ENCODE data around the gene NCBP1. TPM values are rescaled to one million over a fixed set of nuclear protein-coding genes. Genes with fewer than 3 reads are reported as not detected.
"Not testable (repeated sequence)": the region's sequence is repeated elsewhere in the genome, so short reads cannot be mapped to it uniquely, and the experiment has no call there.

The NCBP1 gene
- total RNA-seq (36.5 and 42.9 TPM in 2 replicates), polyA plus RNA-seq (27.1 and 27.9 TPM in 2 replicates), polyA minus RNA-seq (ENCODE audit: low replicate concordance) (8.1 and 10.2 TPM in 2 replicates)
- polyA plus RNA-seq (2012): 25.6 and 29.3 TPM in 2 replicates

GRCh38 chr9:97632985-97633858, at the start of gene NCBP1, which contains the start of gene TSTD2:
TSS of gene NCBP1 (plus strand) at chr9:97633821. CDS start at chr9:97633882, 61 bp downstream.
TSS of gene TSTD2 (minus strand) at chr9:97633368. CDS start at chr9:97627562, 5,806 bp downstream.
- H4K20me1 ChIP-seq (ENCODE audit: control insufficient read depth, extremely low read depth, insufficient read depth, low read length): no peaks in the 10 kb centered on the region
- TF ChIP-seq EZH2 (IDR thresholded peaks at IDR 0.05; ENCODE audit: low read length, missing control alignments): no peak
- peaks cover 70% of the 10 kb centered on the region for H3K79me2 ChIP-seq (ENCODE audit: control insufficient read depth, insufficient read depth, low read length)
- peaks cover 12% of the 10 kb centered on the region for H3K4me1 ChIP-seq (ENCODE audit: control insufficient read depth, extremely low read depth, insufficient read depth, low read length)
- no peaks in the 10 kb centered on the region for H3K36me3 ChIP-seq (ENCODE audit: control insufficient read depth, insufficient read depth, low read length)
- H2AFZ ChIP-seq (ENCODE audit: low read length): peak within 1 kb of the TSS; percentile 93
- H3K9me3 ChIP-seq (ENCODE audit: control insufficient read depth, insufficient read depth, low read depth, low read length): no peaks in the 10 kb centered on the region
- H3K4me3 ChIP-seq (replicated peaks in 1 of 4; ENCODE audit: control extremely low read depth in 1 of 4, insufficient read depth in 1 of 4, low read depth in 3 of 4, low read length in 4 of 4): peak within 1 kb of the TSS; percentile 84 to 98 (median 96)
- peak; percentile 97 to 98 for DNase-seq (ENCODE audit: low read depth in 2 of 2)
- H3K4me2 ChIP-seq (ENCODE audit: extremely low read depth, insufficient read depth, low read length): peak within 1 kb of the TSS; percentile 96
- H3K9ac ChIP-seq (ENCODE audit: insufficient read depth, low read length): peak within 1 kb of the TSS; percentile 94
- no peaks in the 10 kb centered on the region for H3K27me3 ChIP-seq (ENCODE audit: control insufficient read depth, insufficient read depth, low read length)
- peak within 1 kb of the TSS; percentile 99 for H3K27ac ChIP-seq (ENCODE audit: insufficient read depth, low read length)

- not testable (repeated sequence) for H3K27me3 ChIP-seq (ENCODE audit: control insufficient read depth, insufficient read depth, low read length); H3K9me3 ChIP-seq (ENCODE audit: control insufficient read depth, insufficient read depth, low read depth, low read length); H3K4me1 ChIP-seq (ENCODE audit: control insufficient read depth, extremely low read depth, insufficient read depth, low read length); H3K4me2 ChIP-seq (ENCODE audit: extremely low read depth, insufficient read depth, low read length); H3K4me3 ChIP-seq (replicated peaks in 1 of 4; ENCODE audit: control extremely low read depth in 1 of 4, insufficient read depth in 1 of 4, low read depth in 3 of 4, low read length in 4 of 4); DNase-seq (ENCODE audit: low read depth in 2 of 2); H3K79me2 ChIP-seq (ENCODE audit: control insufficient read depth, insufficient read depth, low read length); H3K36me3 ChIP-seq (ENCODE audit: control insufficient read depth, insufficient read depth, low read length); H2AFZ ChIP-seq (ENCODE audit: low read length); H3K9ac ChIP-seq (ENCODE audit: insufficient read depth, low read length); H4K20me1 ChIP-seq (ENCODE audit: control insufficient read depth, extremely low read depth, insufficient read depth, low read length); H3K27ac ChIP-seq (ENCODE audit: insufficient read depth, low read length)
These were observed 48.8 kb upstream of the NCBP1 start for GRCh38 chr9:97584778-97585177.

- H3K4me2 ChIP-seq (ENCODE audit: extremely low read depth, insufficient read depth, low read length); H3K4me1 ChIP-seq (ENCODE audit: control insufficient read depth, extremely low read depth, insufficient read depth, low read length); H3K27ac ChIP-seq (ENCODE audit: insufficient read depth, low read length); H3K4me3 ChIP-seq (replicated peaks in 1 of 4; ENCODE audit: control extremely low read depth in 1 of 4, insufficient read depth in 1 of 4, low read depth in 3 of 4, low read length in 4 of 4); H3K9me3 ChIP-seq (ENCODE audit: control insufficient read depth, insufficient read depth, low read depth, low read length); DNase-seq (ENCODE audit: low read depth in 2 of 2); H3K9ac ChIP-seq (ENCODE audit: insufficient read depth, low read length); H3K36me3 ChIP-seq (ENCODE audit: control insufficient read depth, insufficient read depth, low read length); H4K20me1 ChIP-seq (ENCODE audit: control insufficient read depth, extremely low read depth, insufficient read depth, low read length); H2AFZ ChIP-seq (ENCODE audit: low read length); H3K27me3 ChIP-seq (ENCODE audit: control insufficient read depth, insufficient read depth, low read length); H3K79me2 ChIP-seq (ENCODE audit: control insufficient read depth, insufficient read depth, low read length): not testable (repeated sequence)
These were observed 46.7 kb upstream of the NCBP1 start for GRCh38 chr9:97586909-97587308.

GRCh38 chr9:97591535-97591934, 42.1 kb upstream of the NCBP1 start:
- H3K27me3 ChIP-seq (ENCODE audit: control insufficient read depth, insufficient read depth, low read length): no peaks in the 10 kb centered on the region
- no peak overlapping the region for H3K4me2 ChIP-seq (ENCODE audit: extremely low read depth, insufficient read depth, low read length)
- H3K4me3 ChIP-seq (replicated peaks in 1 of 4; ENCODE audit: control extremely low read depth in 1 of 4, insufficient read depth in 1 of 4, low read depth in 3 of 4, low read length in 4 of 4): no peak overlapping the region
- no peak overlapping the region for H3K9ac ChIP-seq (ENCODE audit: insufficient read depth, low read length)
- H3K36me3 ChIP-seq (ENCODE audit: control insufficient read depth, insufficient read depth, low read length): no peaks in the 10 kb centered on the region
- no peak overlapping the region for H2AFZ ChIP-seq (ENCODE audit: low read length)
- no peaks in the 10 kb centered on the region for H3K79me2 ChIP-seq (ENCODE audit: control insufficient read depth, insufficient read depth, low read length)
- no peaks in the 10 kb centered on the region for H3K9me3 ChIP-seq (ENCODE audit: control insufficient read depth, insufficient read depth, low read depth, low read length)
- no peak overlapping the region for H3K27ac ChIP-seq (ENCODE audit: insufficient read depth, low read length)
- H3K4me1 ChIP-seq (ENCODE audit: control insufficient read depth, extremely low read depth, insufficient read depth, low read length): no peaks in the 10 kb centered on the region
- no peaks in the 10 kb centered on the region for H4K20me1 ChIP-seq (ENCODE audit: control insufficient read depth, extremely low read depth, insufficient read depth, low read length)
- no peak for DNase-seq (ENCODE audit: low read depth in 2 of 2)
- TF ChIP-seq CTCF (conservative IDR thresholded peaks at IDR 0.05 in 1 of 2, IDR thresholded peaks at IDR 0.05 in 1 of 2; ENCODE audit: low read depth in 1 of 2, low read length in 2 of 2) (no peak), EZH2 (IDR thresholded peaks at IDR 0.05; ENCODE audit: low read length, missing control alignments) (no peak)
